GM10266 (cell line): ENCODE measurements around the gene MAP3K9.

Source experiments
- DNase-seq: peaks from one replicate; pipeline ENCODE4 v3.0.0; 2012; ENCODE audit errors: extremely low spot score
- TF ChIP-seq, protein P1 (sequence below): IDR thresholded peaks from 2 replicates; pipeline ENCODE4 v1.5.1; 2012; ENCODE audit warnings: mild to moderate bottlenecking, low read depth; ENCODE audit not compliant: control insufficient read depth, insufficient read depth; ENCODE audit errors: missing control alignments

MAP3K9 gene

DNA sequence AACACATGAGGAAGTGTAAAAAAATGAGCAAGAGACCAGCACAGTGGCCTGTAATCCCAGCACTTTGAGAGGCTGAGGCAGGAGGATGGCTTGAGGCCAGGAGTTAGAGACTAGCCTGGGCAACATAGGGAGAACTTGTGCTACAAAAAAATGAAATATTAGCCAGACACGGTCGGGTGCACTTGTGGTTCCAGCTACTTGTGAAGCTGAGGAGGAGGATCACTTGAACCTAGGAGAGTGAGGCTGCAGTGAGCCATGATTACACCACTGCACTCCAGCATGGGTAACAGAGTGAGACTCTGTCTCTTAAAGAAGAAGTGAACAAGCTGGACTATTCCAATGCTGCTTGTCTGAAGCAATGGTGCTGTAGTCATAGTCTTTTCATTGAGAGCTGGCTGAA lies 36.3 kb upstream of the MAP3K9 start:
- no peak for DNase-seq
- TF ChIP-seq, protein P1, sequence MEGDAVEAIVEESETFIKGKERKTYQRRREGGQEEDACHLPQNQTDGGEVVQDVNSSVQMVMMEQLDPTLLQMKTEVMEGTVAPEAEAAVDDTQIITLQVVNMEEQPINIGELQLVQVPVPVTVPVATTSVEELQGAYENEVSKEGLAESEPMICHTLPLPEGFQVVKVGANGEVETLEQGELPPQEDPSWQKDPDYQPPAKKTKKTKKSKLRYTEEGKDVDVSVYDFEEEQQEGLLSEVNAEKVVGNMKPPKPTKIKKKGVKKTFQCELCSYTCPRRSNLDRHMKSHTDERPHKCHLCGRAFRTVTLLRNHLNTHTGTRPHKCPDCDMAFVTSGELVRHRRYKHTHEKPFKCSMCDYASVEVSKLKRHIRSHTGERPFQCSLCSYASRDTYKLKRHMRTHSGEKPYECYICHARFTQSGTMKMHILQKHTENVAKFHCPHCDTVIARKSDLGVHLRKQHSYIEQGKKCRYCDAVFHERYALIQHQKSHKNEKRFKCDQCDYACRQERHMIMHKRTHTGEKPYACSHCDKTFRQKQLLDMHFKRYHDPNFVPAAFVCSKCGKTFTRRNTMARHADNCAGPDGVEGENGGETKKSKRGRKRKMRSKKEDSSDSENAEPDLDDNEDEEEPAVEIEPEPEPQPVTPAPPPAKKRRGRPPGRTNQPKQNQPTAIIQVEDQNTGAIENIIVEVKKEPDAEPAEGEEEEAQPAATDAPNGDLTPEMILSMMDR = no peak

DNA sequence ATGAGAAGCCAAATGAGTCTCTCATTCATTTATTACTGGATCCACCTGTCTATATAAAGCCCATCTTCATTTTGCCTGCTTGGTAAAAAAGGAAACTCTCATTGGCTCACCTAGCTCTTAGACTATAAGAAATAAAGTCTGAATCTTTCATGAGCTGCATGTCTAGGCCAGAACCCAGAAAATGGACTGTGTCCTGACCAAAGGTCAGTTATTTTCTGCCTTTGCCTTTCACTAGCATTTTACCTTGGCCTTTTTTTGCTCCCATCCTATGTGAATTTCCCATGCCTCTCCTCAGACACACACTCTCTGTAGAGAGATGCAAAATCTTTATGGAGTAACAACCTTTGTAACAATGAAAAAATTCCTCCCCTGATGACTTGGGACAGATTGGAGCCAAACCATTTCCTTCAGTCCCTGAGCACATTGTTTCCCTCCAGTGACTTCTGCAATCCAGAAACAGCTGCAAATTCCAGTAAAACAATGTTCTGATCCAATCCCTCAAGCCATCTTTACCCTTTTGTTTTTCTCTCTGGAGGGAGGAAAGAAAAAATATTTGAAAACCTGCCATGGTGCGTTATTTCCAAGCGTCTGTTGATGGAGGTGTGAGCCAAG lies 33.6 kb upstream of the MAP3K9 start:
- TF ChIP-seq, protein P1 = no peak

DNA sequence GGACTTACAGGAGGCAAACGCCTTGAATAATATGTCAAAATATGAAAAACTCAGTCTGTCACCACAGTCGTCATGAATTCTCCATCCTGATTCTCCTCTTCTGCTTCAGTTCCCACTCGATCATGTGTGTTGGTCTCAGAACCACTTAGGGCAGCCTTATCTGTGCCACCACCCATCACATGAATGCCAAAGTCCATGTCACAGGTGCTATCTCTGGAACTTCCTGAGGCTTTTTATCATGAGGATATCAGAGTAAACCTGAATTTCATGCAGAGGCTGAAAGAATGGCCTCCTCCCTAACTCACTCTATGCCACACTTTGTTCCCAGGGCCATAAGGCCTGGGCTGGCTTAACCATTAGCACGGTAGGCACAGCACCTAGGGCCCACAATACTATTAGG lies 28.8 kb upstream of the MAP3K9 start:
- DNase-seq = no peak
- TF ChIP-seq, protein P1 = no peak

More for the DNA sequence above, 33.6 kb upstream of the MAP3K9 start:
- no peak for DNase-seq

DNA sequence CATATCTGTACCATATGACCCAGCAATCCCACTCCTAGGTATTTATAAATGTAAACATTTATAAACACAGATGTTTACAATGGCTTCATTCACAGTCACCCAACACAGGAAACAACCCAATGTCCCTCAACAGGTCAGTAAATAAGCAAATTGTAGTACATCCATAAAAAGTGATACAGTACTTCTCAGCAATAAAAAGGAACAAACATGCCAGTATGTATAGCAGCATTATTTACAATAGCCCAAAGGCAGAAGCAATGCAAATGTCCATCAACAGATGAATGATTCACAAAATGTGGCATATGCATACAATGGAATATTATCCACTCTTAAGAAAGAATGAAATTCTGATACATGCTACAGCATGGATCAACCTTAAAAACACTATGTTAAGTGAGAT lies 27.6 kb upstream of the MAP3K9 start:
- DNase-seq = no peak
- TF ChIP-seq, protein P1 = no peak

DNA sequence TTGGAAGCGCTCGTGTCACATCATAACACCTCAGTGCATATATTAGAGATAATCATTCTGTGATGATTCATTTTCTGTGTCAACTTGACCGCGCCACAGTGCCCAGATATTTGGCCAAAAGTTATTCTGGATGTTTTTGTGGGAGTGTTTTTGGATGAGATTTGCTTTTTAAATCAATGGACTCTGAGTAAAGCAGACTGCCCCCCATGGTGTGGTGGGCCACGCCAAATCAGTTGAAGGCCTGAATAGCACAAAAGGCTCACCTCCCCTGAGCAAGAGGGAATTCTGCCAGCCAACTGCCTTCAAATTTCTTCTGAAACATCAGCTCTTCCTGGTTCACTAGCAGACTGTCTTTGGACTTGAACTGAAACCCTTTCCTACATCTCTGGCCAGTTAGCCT lies 24.6 kb upstream of the MAP3K9 start:
- TF ChIP-seq, protein P1 = no peak
- DNase-seq = no peak

DNA sequence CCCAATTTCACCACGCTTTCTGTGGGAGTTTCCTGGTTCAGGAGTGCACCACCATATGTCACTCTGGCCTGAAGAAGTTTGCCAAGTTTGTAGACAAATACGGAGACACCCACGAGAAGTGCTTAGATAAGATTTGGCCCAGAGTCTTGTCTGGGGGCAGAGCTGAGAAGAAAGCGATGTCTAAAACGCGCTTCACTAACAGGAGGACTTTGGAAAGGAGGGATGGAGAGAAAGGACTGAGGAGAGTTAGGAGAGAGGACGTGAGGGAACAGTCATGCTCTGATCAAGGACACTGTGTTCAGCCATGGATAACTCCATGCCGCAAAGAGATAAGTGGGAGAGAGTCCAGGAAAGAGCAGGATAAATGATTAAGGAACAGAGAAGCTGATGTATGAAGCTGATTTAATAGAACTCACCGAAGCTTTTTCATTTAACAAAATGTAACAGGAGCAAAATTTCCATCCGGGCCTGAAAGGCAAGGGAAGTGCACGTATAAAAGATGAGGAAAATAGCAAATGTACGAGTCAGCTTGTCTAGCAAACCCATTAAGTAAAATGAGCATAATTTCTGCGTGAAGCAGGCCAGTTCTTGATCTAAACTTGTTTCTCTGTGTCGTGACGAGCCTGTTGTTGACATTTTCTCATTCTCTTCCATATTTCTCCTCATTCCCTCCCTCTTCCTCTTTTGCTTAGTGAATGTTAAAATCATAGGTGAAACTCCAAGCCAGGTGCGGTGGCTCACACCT lies 23.4 kb upstream of the MAP3K9 start:
- TF ChIP-seq, protein P1 = no peak
- no peak for DNase-seq

DNA sequence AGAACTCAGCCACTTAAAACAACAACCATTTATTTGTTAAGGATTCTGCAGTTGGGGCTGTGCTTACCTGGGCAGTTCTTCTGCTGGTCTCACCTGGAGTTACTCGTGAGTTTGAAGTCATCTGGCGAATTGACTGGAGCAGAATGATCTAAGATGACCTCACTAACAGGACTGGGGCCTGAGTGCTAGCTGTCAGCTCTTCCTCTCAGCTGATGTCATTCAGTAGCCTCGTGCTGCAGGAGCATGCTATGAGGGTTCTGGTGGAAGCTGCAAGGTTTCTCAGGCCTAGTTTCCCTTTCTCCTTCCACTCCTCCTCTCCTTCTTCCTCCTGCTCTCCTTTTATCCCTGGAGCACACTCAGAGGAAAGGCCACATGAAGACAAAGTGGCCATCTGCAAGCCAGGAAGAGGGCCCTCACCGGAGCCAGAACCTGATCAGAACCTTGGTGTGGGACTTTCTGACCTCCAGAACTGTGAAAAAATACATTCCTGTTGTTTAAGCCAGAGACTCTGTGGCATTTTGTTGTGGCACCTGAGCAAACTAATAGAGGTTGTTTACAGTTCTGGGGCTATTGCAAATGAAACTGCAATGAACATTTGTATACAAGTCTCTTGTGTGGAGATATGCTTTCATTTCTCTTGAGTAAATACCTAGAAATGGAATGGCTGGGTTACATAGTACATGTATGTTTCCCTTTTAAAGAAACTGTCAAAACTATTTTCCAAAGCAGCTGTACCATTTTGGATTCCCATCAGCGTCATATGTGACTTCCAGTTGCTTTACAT lies 21.9 kb upstream of the MAP3K9 start:
- TF ChIP-seq, protein P1 = no peak
- DNase-seq = no peak
